ENCODE measurements around the gene CCDC47. TPM values are rescaled to one million over a fixed set of nuclear protein-coding genes. Genes with fewer than 3 reads are reported as not detected.

CCDC47 gene
- total RNA-seq, 6 experiments from 2014 or later, result 70.5 to 83.2 (median 74.8) TPM

GRCh38 chr17:63762161-63763078, 11.0 kb downstream of the CCDC47 start:
- Mint-ChIP-seq H3K36me3 (ENCODE audit: low read depth) (peaks cover 19% of the 10 kb centered on the region), H3K4me1 (ENCODE audit: low read depth) (peaks cover 4% of the 10 kb centered on the region; the same call in 1 of the 2 replicates), H3K27ac (no peak overlapping the region), H3K27me3 (ENCODE audit: insufficient read depth) (no peaks in the 10 kb centered on the region), H3K4me3 (no peak overlapping the region), H3K9me3 (no peaks in the 10 kb centered on the region)
- TF ChIP-seq CTCF (IDR thresholded peaks at IDR 0.05), result no peak
- no peak for DNase-seq

- peaks cover 2% of the 10 kb centered on the region; the same call in 1 of the 2 replicates for H3K4me1 Mint-ChIP-seq (ENCODE audit: low read depth)
- H3K27me3 Mint-ChIP-seq (ENCODE audit: insufficient read depth), result no peaks in the 10 kb centered on the region
- TF ChIP-seq CTCF (IDR thresholded peaks at IDR 0.05), result no peak
- no peak for DNase-seq
- H3K9me3 Mint-ChIP-seq, result no peaks in the 10 kb centered on the region
- no peak overlapping the region for H3K4me3 Mint-ChIP-seq
- H3K36me3 Mint-ChIP-seq (ENCODE audit: low read depth), result peaks cover 22% of the 10 kb centered on the region
- no peak overlapping the region for H3K27ac Mint-ChIP-seq
These were observed 12.4 kb downstream of the CCDC47 start for GRCh38 chr17:63760771-63761539.

GRCh38 chr17:63758428-63758827, 15.0 kb downstream of the CCDC47 start:
- no peak overlapping the region for H3K4me3 Mint-ChIP-seq
- H3K36me3 Mint-ChIP-seq (ENCODE audit: low read depth), result peaks cover 25% of the 10 kb centered on the region
- no peaks in the 10 kb centered on the region for H3K4me1 Mint-ChIP-seq (ENCODE audit: low read depth)
- DNase-seq, result no peak
- H3K9me3 Mint-ChIP-seq, result no peaks in the 10 kb centered on the region
- no peak overlapping the region for H3K27ac Mint-ChIP-seq
- TF ChIP-seq CTCF (IDR thresholded peaks at IDR 0.05), result no peak
- H3K27me3 Mint-ChIP-seq (ENCODE audit: insufficient read depth), result no peaks in the 10 kb centered on the region

- TF ChIP-seq CTCF (IDR thresholded peaks at IDR 0.05), result no peak
- H3K4me1 Mint-ChIP-seq (ENCODE audit: low read depth), result no peaks in the 10 kb centered on the region
- no peaks in the 10 kb centered on the region for H3K9me3 Mint-ChIP-seq
These were observed 19.4 kb downstream of the CCDC47 start for GRCh38 chr17:63754046-63754445.

GRCh38 chr17:63753215-63753614, 20.2 kb downstream of the CCDC47 start:
- no peak for TF ChIP-seq CTCF (IDR thresholded peaks at IDR 0.05)
- DNase-seq, result no peak
- H3K4me1 Mint-ChIP-seq (ENCODE audit: low read depth), result no peaks in the 10 kb centered on the region
- no peak overlapping the region for H3K27ac Mint-ChIP-seq
- no peak overlapping the region for H3K4me3 Mint-ChIP-seq
- H3K27me3 Mint-ChIP-seq (ENCODE audit: insufficient read depth), result no peaks in the 10 kb centered on the region
- no peaks in the 10 kb centered on the region for H3K9me3 Mint-ChIP-seq
- peaks cover 26% of the 10 kb centered on the region for H3K36me3 Mint-ChIP-seq (ENCODE audit: low read depth)

More at GRCh38 chr17:63754046-63754445, 19.4 kb downstream of the CCDC47 start:
- Mint-ChIP-seq H3K36me3 (ENCODE audit: low read depth) (peaks cover 21% of the 10 kb centered on the region), H3K4me3 (no peak overlapping the region), H3K27ac (no peak overlapping the region), H3K27me3 (ENCODE audit: insufficient read depth) (no peaks in the 10 kb centered on the region)
- no peak for DNase-seq
